H1 (cell line): Measurements from ENCODE around the gene RNF144A. TPM values are rescaled to one million over a fixed set of nuclear protein-coding genes. Genes with fewer than 3 reads are reported as not detected.

Source experiments
- CTCF ChIA-PET: fragments of 300-600 bp; sonication (Branson Sonifier 250); formaldehyde crosslinking; loops from one replicate; lab custom pipeline; 2021; ENCODE audit not compliant: partially characterized antibody; lab: Charles Lee
- POLR2A ChIA-PET: fragments of 300-600 bp; sonication (Branson Sonifier 250); formaldehyde crosslinking; loops from one replicate; lab custom pipeline; 2021; ENCODE audit warnings: inconsistent platforms; ENCODE audit not compliant: partially characterized antibody; lab: Charles Lee
- DNase-seq, 2 experiments: peaks; one replicate each; pipeline versions ENCODE4 v3.0.0 to v3.0.0-alpha.2; 2010 to 2022; ENCODE audit warnings: low spot score in 2 of 2, low read depth in 1 of 2, mixed read lengths in 1 of 2
- FAIRE-seq: peaks from 2 replicates; lab custom pipeline; 2011; peaks lifted over from hg19 to GRCh38; lab: Jason Lieb, UNC
- H2AFZ ChIP-seq: 2 replicates; pipeline ENCODE4 v1.8.1; 2012; ENCODE audit warnings: low read length, inconsistent platforms
- H2AK5ac ChIP-seq: 2 replicates; pipeline ENCODE4 v1.6.1; 2013; ENCODE audit warnings: low read depth, low read length
- H2BK120ac ChIP-seq: replicated peaks from 2 replicates; pipeline ENCODE3; 2013; ENCODE audit warnings: low read depth, low read length, inconsistent platforms
- H2BK12ac ChIP-seq: 2 replicates; pipeline ENCODE4 v1.6.1; 2013; ENCODE audit warnings: low read depth, low read length
- H2BK15ac ChIP-seq: 2 replicates; pipeline ENCODE4 v1.6.1; 2013; ENCODE audit warnings: low read length
- H2BK20ac ChIP-seq: 2 replicates; pipeline ENCODE4 v1.6.1; 2013; ENCODE audit warnings: low read length
- H2BK5ac ChIP-seq: 2 replicates; pipeline ENCODE4 v1.6.1; 2013; ENCODE audit warnings: low read depth, low read length
- H3K14ac ChIP-seq: 2 replicates; pipeline ENCODE4 v1.6.1; 2013; ENCODE audit warnings: inconsistent platforms; ENCODE audit not compliant: insufficient read length
- H3K18ac ChIP-seq: 2 replicates; pipeline ENCODE4 v1.6.1; 2013; ENCODE audit warnings: low read length; ENCODE audit errors: extremely low read depth
- H3K23ac ChIP-seq: 2 replicates; pipeline ENCODE4 v1.6.1; 2013; ENCODE audit warnings: inconsistent platforms; ENCODE audit not compliant: insufficient read length
- H3K23me2 ChIP-seq: 2 replicates; pipeline ENCODE4 v1.6.1; 2013; ENCODE audit warnings: low read depth, low read length
- H3K27ac ChIP-seq: 2 replicates; pipeline ENCODE4 v1.6.1; 2011; ENCODE audit warnings: low read depth, low read length, inconsistent platforms
- H3K27me3 ChIP-seq, 4 experiments: replicated peaks in 1 of 4; 1 replicate in 1 of 4; 2 replicates in 3 of 4; pipeline versions ENCODE4 v1.6.1 to v1.8.1; 2011 to 2013; ENCODE audit warnings: low read length in 3 of 4, mild to moderate bottlenecking in 3 of 4, inconsistent platforms in 2 of 4, mixed read lengths in 2 of 4, moderate library complexity in 1 of 4; ENCODE audit not compliant: control insufficient read depth in 3 of 4, insufficient read depth in 3 of 4; ENCODE audit errors: extremely low read depth in 1 of 4
- H3K36me3 ChIP-seq, 4 experiments: 2 replicates each; pipeline versions ENCODE4 v1.6.1 to v1.8.1; 2011 to 2013; ENCODE audit warnings: mild to moderate bottlenecking in 4 of 4, low read length in 3 of 4, moderate library complexity in 2 of 4, control low read depth in 1 of 4, inconsistent platforms in 1 of 4; ENCODE audit not compliant: insufficient read depth in 4 of 4, control insufficient read depth in 2 of 4
- H3K4ac ChIP-seq: replicated peaks from 2 replicates; pipeline ENCODE3; 2013; ENCODE audit warnings: low read length, low read depth, mixed read lengths, inconsistent platforms; ENCODE audit not compliant: insufficient read length
- H3K4me1 ChIP-seq, 4 experiments: replicated peaks in 1 of 4; 1 replicate in 1 of 4; 2 replicates in 3 of 4; pipeline versions ENCODE4 v1.6.1 to v1.8.1; 2011 to 2013; ENCODE audit warnings: low read length in 3 of 4, inconsistent platforms in 2 of 4, mixed read lengths in 1 of 4; ENCODE audit not compliant: insufficient read depth in 4 of 4, control insufficient read depth in 3 of 4
- H3K4me2 ChIP-seq, 2 experiments: 2 replicates each; pipeline versions ENCODE4 v1.6.1 to v1.8.1; 2011 to 2013; ENCODE audit warnings: low read depth in 2 of 2, low read length in 2 of 2, control low read depth in 1 of 2, inconsistent platforms in 1 of 2, mild to moderate bottlenecking in 1 of 2; ENCODE audit not compliant: insufficient read depth in 1 of 2
- H3K4me3 ChIP-seq, 4 experiments: fragments of 200-600, 300-600 bp in 1 of 4; sonication (generic), shearing (Covaris generic), sonication (Bioruptor Twin) in 1 of 4; 2 replicates each; pipeline versions ENCODE4 v1.5.1 to v1.8.1; 2011 to 2016; ENCODE audit warnings: low read length in 4 of 4, low read depth in 3 of 4, control low read depth in 2 of 4, inconsistent platforms in 2 of 4, mild to moderate bottlenecking in 2 of 4, mixed read lengths in 1 of 4, moderate library complexity in 1 of 4; ENCODE audit not compliant: insufficient read depth in 2 of 4; ENCODE audit errors: extremely low read depth in 1 of 4
- H3K56ac ChIP-seq: replicated peaks from 2 replicates; pipeline ENCODE3; 2013; ENCODE audit warnings: low read depth, mild to moderate bottlenecking, mixed read lengths, low read length, inconsistent platforms; ENCODE audit not compliant: insufficient read length
- H3K79me1 ChIP-seq: 2 replicates; pipeline ENCODE4 v1.6.1; 2013; ENCODE audit warnings: low read depth, low read length, control low read depth
- H3K79me2 ChIP-seq, 2 experiments: 2 replicates each; pipeline versions ENCODE4 v1.6.1 to v1.8.1; 2012 to 2013; ENCODE audit warnings: low read length in 2 of 2, mild to moderate bottlenecking in 2 of 2, inconsistent platforms in 1 of 2; ENCODE audit not compliant: insufficient read depth in 2 of 2, control insufficient read depth in 1 of 2
- H3K9ac ChIP-seq, 4 experiments: replicated peaks in 1 of 4; 1 replicate in 1 of 4; 2 replicates in 3 of 4; pipeline versions ENCODE4 v1.6.1 to v1.8.1; 2011 to 2013; ENCODE audit warnings: low read depth in 3 of 4, low read length in 3 of 4, control low read depth in 2 of 4, mild to moderate bottlenecking in 2 of 4, moderate library complexity in 2 of 4, inconsistent platforms in 1 of 4; ENCODE audit errors: extremely low read depth in 1 of 4
- H3K9me3 ChIP-seq, 2 experiments: 2 replicates each; pipeline versions ENCODE4 v1.6.1 to v1.8.1; 2012 to 2013; ENCODE audit warnings: mild to moderate bottlenecking in 2 of 2, moderate library complexity in 2 of 2, control low read depth in 1 of 2, inconsistent platforms in 1 of 2, low read depth in 1 of 2, low read length in 1 of 2, mixed read lengths in 1 of 2; ENCODE audit not compliant: insufficient read depth in 2 of 2
- H4K20me1 ChIP-seq, 2 experiments: replicated peaks in 1 of 2; 2 replicates each; pipeline versions ENCODE3 to v1.8.1; 2011 to 2013; ENCODE audit warnings: inconsistent platforms in 2 of 2, low read length in 2 of 2, mild to moderate bottlenecking in 1 of 2; ENCODE audit not compliant: insufficient read depth in 2 of 2, control insufficient read depth in 1 of 2
- H4K5ac ChIP-seq: 2 replicates; pipeline ENCODE4 v1.6.1; 2013; ENCODE audit warnings: low read length, low read depth, mixed read lengths, inconsistent platforms; ENCODE audit not compliant: insufficient read length
- H4K8ac ChIP-seq: 2 replicates; pipeline ENCODE4 v1.8.0; 2013; ENCODE audit warnings: mild to moderate bottlenecking, moderate library complexity, low read length, inconsistent platforms; ENCODE audit not compliant: insufficient read depth; ENCODE audit errors: extremely low read depth
- H4K91ac ChIP-seq: replicated peaks from 2 replicates; pipeline ENCODE3; 2013; ENCODE audit warnings: low read length, mixed read lengths, inconsistent platforms; ENCODE audit not compliant: insufficient read length
- EP300 ChIP-seq, 2 experiments: IDR thresholded peaks; 1 replicate in 1 of 2; 2 replicates in 1 of 2; pipeline ENCODE4 v1.6.1; 2011 to 2012; ENCODE audit warnings: low read depth in 2 of 2, low read length in 2 of 2, mild to moderate bottlenecking in 2 of 2, borderline replicate concordance in 1 of 2, inconsistent platforms in 1 of 2, moderate library complexity in 1 of 2
- HDAC2 ChIP-seq, 2 experiments: fragments of 300-600 bp in 1 of 2; sonication (generic) in 1 of 2; IDR thresholded peaks; 2 replicates each; pipeline ENCODE4 v1.6.1; 2011 to 2012; ENCODE audit warnings: low read depth in 2 of 2, low read length in 2 of 2, mild to moderate bottlenecking in 2 of 2, moderate library complexity in 2 of 2, borderline replicate concordance in 1 of 2, inconsistent platforms in 1 of 2
- TAF1 ChIP-seq: IDR thresholded peaks from 2 replicates; pipeline ENCODE4 v1.6.1; 2011; ENCODE audit warnings: mild to moderate bottlenecking, low read depth, low read length
- TAF7 ChIP-seq: optimal IDR thresholded peaks from 2 replicates; pipeline ENCODE3; 2011; ENCODE audit warnings: low read depth, mild to moderate bottlenecking, inconsistent platforms, low read length, moderate library complexity, borderline replicate concordance
- YY1 ChIP-seq: IDR thresholded peaks from 2 replicates; pipeline ENCODE4 v1.6.1; 2011; ENCODE audit warnings: low read depth, mild to moderate bottlenecking, low read length
- ZNF274 ChIP-seq: IDR thresholded peaks from 2 replicates; pipeline ENCODE4 v1.7.0; 2012; ENCODE audit warnings: low read length, borderline replicate concordance; ENCODE audit errors: extremely low read depth
- WGBS, 2 experiments: shearing (Covaris generic) in 1 of 2; methylation state at CpG; one replicate each; pipeline versions ENCODE4 v1.1.6 to v1.1.7; 2013 to 2015; ENCODE audit warnings: low lambda C conversion rate in 2 of 2, mixed read lengths in 2 of 2, inconsistent platforms in 1 of 2, low coverage in 1 of 2, missing lambda C conversion rate in 1 of 2; ENCODE audit not compliant: insufficient replicate concordance in 2 of 2, insufficient coverage in 1 of 2, insufficient read length in 1 of 2; ENCODE audit errors: extremely low coverage in 1 of 2, missing lambda C conversion rate in 1 of 2; 5-methylcytosine and 5-hydroxymethylcytosine counted together
- polyA plus RNA-seq, 7 experiments: library from polyadenylated mRNA; depleted of rRNA in 3 of 7; stranded (reverse) in 5 of 7; unstranded in 2 of 7; fragments of >200 nt in 5 of 7; fragments of 200-250 nt in 2 of 7; gene quantifications; 1 replicate in 5 of 7; 2 replicates in 1 of 7; 4 replicates in 1 of 7; pipeline versions ENCODE4 v1.2.1 to v1.2.3, GENCODE V29; 2011 to 2013; ENCODE audit warnings: missing spikeins in 2 of 7, mixed read lengths in 2 of 7
- total RNA-seq: library from RNA; stranded (reverse); fragmentation: NEBNext Ultra II Directional; extraction: Animal tissue kit (Norgen Biotek cat#: 25700); gene quantifications from 2 replicates; pipeline ENCODE4 v1.2.1, GENCODE V29; 2021
- TF ChIP-seq, protein P1 (sequence below), 3 experiments: IDR thresholded peaks; 1 replicate in 2 of 3; 2 replicates in 1 of 3; pipeline versions ENCODE4 v1.5.1 to v1.6.1; 2011; ENCODE audit warnings: low read length in 3 of 3, mild to moderate bottlenecking in 3 of 3, inconsistent platforms in 2 of 3, low read depth in 1 of 3, moderate library complexity in 1 of 3; ENCODE audit not compliant: insufficient read depth in 1 of 3; ENCODE audit errors: control extremely low read depth in 1 of 3

RNF144A gene
- total and polyA plus RNA-seq, 2 of the 8 experiments (the other 6 are each of a cell fraction or from before 2014, with no cell fraction given): 14.0 to 15.0 TPM

- H3K27me3 ChIP-seq: no peaks in the 10 kb centered on the region
- no peaks in the 10 kb centered on the region for H3K23me2 ChIP-seq
- ChIA-PET POLR2A (no interaction called here), CTCF (interaction anchor here (1.0 to 1.9 kb wide), 4 partner anchors 13 to 151 kb away, joined by 3 to 8 read pairs (median 4); no protein-coding TSS in a partner anchor)
- no peak overlapping the region for H2BK12ac ChIP-seq
- no peak overlapping the region for H3K14ac ChIP-seq
- no peak for FAIRE-seq
- 69% methylated on average over 4 of the region's 4 CpGs; no CpG with 5 or more reads in 1 of the 2 experiments for WGBS, 2 experiments
- H2BK20ac ChIP-seq: no peak overlapping the region
- H3K36me3 ChIP-seq: no peaks in the 10 kb centered on the region
- no peak overlapping the region for H2AK5ac ChIP-seq
- no peaks in the 10 kb centered on the region for H4K20me1 ChIP-seq
- H4K5ac ChIP-seq: no peak overlapping the region
- H3K4me1 ChIP-seq: peaks cover 0 to 8% (median 2%) of the 10 kb centered on the region in 4 experiments; a peak in 3 of 7 replicates
- no peak overlapping the region for H4K91ac ChIP-seq
- no peak overlapping the region for H3K4me3 ChIP-seq
- H3K27ac ChIP-seq: no peak overlapping the region
- no peak overlapping the region for H3K56ac ChIP-seq
- no peak overlapping the region for H4K8ac ChIP-seq
- no peak overlapping the region for H3K23ac ChIP-seq
- H2BK120ac ChIP-seq: no peak overlapping the region
- no peak overlapping the region for H2AFZ ChIP-seq
- no peak overlapping the region for H3K18ac ChIP-seq
- H3K79me2 ChIP-seq: no peaks in the 10 kb centered on the region
- DNase-seq: no peak
- H3K9me3 ChIP-seq: no peaks in the 10 kb centered on the region
- no peak overlapping the region for H3K4ac ChIP-seq
- H3K79me1 ChIP-seq: no peaks in the 10 kb centered on the region
- H2BK5ac ChIP-seq: no peak overlapping the region
- no peak overlapping the region for H3K9ac ChIP-seq
- TF ChIP-seq, protein P1, sequence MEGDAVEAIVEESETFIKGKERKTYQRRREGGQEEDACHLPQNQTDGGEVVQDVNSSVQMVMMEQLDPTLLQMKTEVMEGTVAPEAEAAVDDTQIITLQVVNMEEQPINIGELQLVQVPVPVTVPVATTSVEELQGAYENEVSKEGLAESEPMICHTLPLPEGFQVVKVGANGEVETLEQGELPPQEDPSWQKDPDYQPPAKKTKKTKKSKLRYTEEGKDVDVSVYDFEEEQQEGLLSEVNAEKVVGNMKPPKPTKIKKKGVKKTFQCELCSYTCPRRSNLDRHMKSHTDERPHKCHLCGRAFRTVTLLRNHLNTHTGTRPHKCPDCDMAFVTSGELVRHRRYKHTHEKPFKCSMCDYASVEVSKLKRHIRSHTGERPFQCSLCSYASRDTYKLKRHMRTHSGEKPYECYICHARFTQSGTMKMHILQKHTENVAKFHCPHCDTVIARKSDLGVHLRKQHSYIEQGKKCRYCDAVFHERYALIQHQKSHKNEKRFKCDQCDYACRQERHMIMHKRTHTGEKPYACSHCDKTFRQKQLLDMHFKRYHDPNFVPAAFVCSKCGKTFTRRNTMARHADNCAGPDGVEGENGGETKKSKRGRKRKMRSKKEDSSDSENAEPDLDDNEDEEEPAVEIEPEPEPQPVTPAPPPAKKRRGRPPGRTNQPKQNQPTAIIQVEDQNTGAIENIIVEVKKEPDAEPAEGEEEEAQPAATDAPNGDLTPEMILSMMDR (IDR thresholded peaks at IDR 0.05; ENCODE audit: control extremely low read depth in 1 of 3, insufficient read depth in 1 of 3, low read depth in 1 of 3, low read length in 3 of 3): no peak
- no peak for TF ChIP-seq TAF7
- TF ChIP-seq HDAC2 (IDR thresholded peaks at IDR 0.05; ENCODE audit: borderline replicate concordance in 1 of 2, low read depth in 2 of 2, low read length in 2 of 2): no peak
- TF ChIP-seq ZNF274: no peak
- no peak for TF ChIP-seq TAF1
- TF ChIP-seq EP300 (IDR thresholded peaks at IDR 0.05; ENCODE audit: borderline replicate concordance in 1 of 2, low read depth in 2 of 2, low read length in 2 of 2): no peak
- TF ChIP-seq YY1: no peak
- no peak overlapping the region for H2BK15ac ChIP-seq
- H3K4me2 ChIP-seq: peak overlapping the region in 1 of 2 experiments; percentile 9; a peak in 1 of 4 replicates
Observed at GRCh38 chr2:7048762-7049294, 131.6 kb downstream of the RNF144A start.
